ENCODE measurements around the gene MED8.
"Not testable (repeated sequence)": the region's sequence is repeated elsewhere in the genome, so short reads cannot be mapped to it uniquely, and the experiment has no call there.

MED8 gene

GRCh38 chr1:43427941-43428340 is 38.3 kb upstream of the MED8 start:
- ATAC-seq (no peak), DNase-seq (no peak)
- Mint-ChIP-seq H3K27ac (no peak overlapping the region), H3K27me3 (no peaks in the 10 kb centered on the region), H3K9me3 (no peaks in the 10 kb centered on the region), H3K36me3 (ENCODE audit: low read depth) (peaks cover 30% of the 10 kb centered on the region), H3K4me1 (no peaks in the 10 kb centered on the region), H3K4me3 (no peak overlapping the region)

GRCh38 chr1:43427524-43427923 is 37.9 kb upstream of the MED8 start:
- no peaks in the 10 kb centered on the region for H3K9me3 Mint-ChIP-seq
- H3K4me1 Mint-ChIP-seq: no peaks in the 10 kb centered on the region
- H3K36me3 Mint-ChIP-seq (ENCODE audit: low read depth): peaks cover 30% of the 10 kb centered on the region
- H3K4me3 Mint-ChIP-seq: no peak overlapping the region
- ATAC-seq (no peak), DNase-seq (no peak)
- H3K27me3 Mint-ChIP-seq: no peaks in the 10 kb centered on the region
- H3K27ac Mint-ChIP-seq: no peak overlapping the region

GRCh38 chr1:43426221-43426620 is 36.6 kb upstream of the MED8 start:
- H3K36me3 Mint-ChIP-seq (ENCODE audit: low read depth): peaks cover 31% of the 10 kb centered on the region
- H3K27ac Mint-ChIP-seq: no peak overlapping the region
- no peaks in the 10 kb centered on the region for H3K4me1 Mint-ChIP-seq
- no peaks in the 10 kb centered on the region for H3K27me3 Mint-ChIP-seq
- DNase-seq (no peak), ATAC-seq (no peak)
- H3K9me3 Mint-ChIP-seq: no peaks in the 10 kb centered on the region
- H3K4me3 Mint-ChIP-seq: no peak overlapping the region

- ATAC-seq (no peak), DNase-seq (no peak)
- H3K9me3 Mint-ChIP-seq: no peaks in the 10 kb centered on the region
- peaks cover 29% of the 10 kb centered on the region for H3K36me3 Mint-ChIP-seq (ENCODE audit: low read depth)
- no peaks in the 10 kb centered on the region for H3K4me1 Mint-ChIP-seq
- no peak overlapping the region for H3K27ac Mint-ChIP-seq
- no peak overlapping the region for H3K4me3 Mint-ChIP-seq
- no peaks in the 10 kb centered on the region for H3K27me3 Mint-ChIP-seq
These were observed 35.4 kb upstream of the MED8 start for GRCh38 chr1:43425045-43425444.

GRCh38 chr1:43423672-43424550 is 34.3 kb upstream of the MED8 start:
- Mint-ChIP-seq H3K27ac (no peak overlapping the region), H3K36me3 (ENCODE audit: low read depth) (peaks cover 29% of the 10 kb centered on the region), H3K9me3 (no peaks in the 10 kb centered on the region), H3K4me3 (no peak overlapping the region), H3K4me1 (no peaks in the 10 kb centered on the region), H3K27me3 (no peaks in the 10 kb centered on the region)
- DNase-seq (no peak), ATAC-seq (no peak)

- no peak overlapping the region for H3K27ac Mint-ChIP-seq
- H3K27me3 Mint-ChIP-seq: no peaks in the 10 kb centered on the region
- H3K4me3 Mint-ChIP-seq: no peak overlapping the region
- ATAC-seq (no peak), DNase-seq (no peak)
- H3K4me1 Mint-ChIP-seq: no peaks in the 10 kb centered on the region
- peaks cover 29% of the 10 kb centered on the region for H3K36me3 Mint-ChIP-seq (ENCODE audit: low read depth)
- H3K9me3 Mint-ChIP-seq: no peaks in the 10 kb centered on the region
These were observed 33.5 kb upstream of the MED8 start for GRCh38 chr1:43422995-43423671.

GRCh38 chr1:43421976-43422750 is 32.6 kb upstream of the MED8 start:
- no peaks in the 10 kb centered on the region for H3K4me1 Mint-ChIP-seq
- H3K36me3 Mint-ChIP-seq (ENCODE audit: low read depth): peaks cover 21% of the 10 kb centered on the region
- H3K27ac Mint-ChIP-seq: no peak overlapping the region

GRCh38 chr1:43421396-43421795 is 31.8 kb upstream of the MED8 start:
- ATAC-seq: no peak
- Mint-ChIP-seq H3K9me3 (no peaks in the 10 kb centered on the region), H3K4me1 (no peaks in the 10 kb centered on the region), H3K36me3 (ENCODE audit: low read depth) (peaks cover 14% of the 10 kb centered on the region), H3K4me3 (no peak overlapping the region), H3K27me3 (no peaks in the 10 kb centered on the region), H3K27ac (no peak overlapping the region)
- DNase-seq: no peak

More at GRCh38 chr1:43421976-43422750, 32.6 kb upstream of the MED8 start:
- Mint-ChIP-seq H3K9me3 (no peaks in the 10 kb centered on the region), H3K4me3 (no peak overlapping the region), H3K27me3 (no peaks in the 10 kb centered on the region)
- ATAC-seq: no peak
- DNase-seq: no peak

GRCh38 chr1:43420874-43421273 is 31.3 kb upstream of the MED8 start:
- Mint-ChIP-seq H3K27me3 (no peaks in the 10 kb centered on the region), H3K36me3 (ENCODE audit: low read depth) (peaks cover 12% of the 10 kb centered on the region), H3K27ac (no peak overlapping the region), H3K9me3 (no peaks in the 10 kb centered on the region), H3K4me3 (no peak overlapping the region), H3K4me1 (no peaks in the 10 kb centered on the region)
- ATAC-seq: no peak
- no peak for DNase-seq

GRCh38 chr1:43419627-43420425 is 30.2 kb upstream of the MED8 start:
- Mint-ChIP-seq H3K9me3 (no peaks in the 10 kb centered on the region), H3K4me3 (no peak overlapping the region), H3K36me3 (ENCODE audit: low read depth) (peaks cover 15% of the 10 kb centered on the region), H3K4me1 (no peaks in the 10 kb centered on the region), H3K27me3 (no peaks in the 10 kb centered on the region), H3K27ac (peak overlapping the region; percentile 54)
- ATAC-seq: no peak
- no peak for DNase-seq

GRCh38 chr1:43418858-43419257 is 29.3 kb upstream of the MED8 start:
- DNase-seq (no peak), ATAC-seq (no peak)
- H3K9me3 Mint-ChIP-seq: no peaks in the 10 kb centered on the region
- H3K36me3 Mint-ChIP-seq (ENCODE audit: low read depth): peaks cover 17% of the 10 kb centered on the region
- no peaks in the 10 kb centered on the region for H3K27me3 Mint-ChIP-seq
- H3K27ac Mint-ChIP-seq: no peak overlapping the region
- H3K4me3 Mint-ChIP-seq: no peak overlapping the region
- H3K4me1 Mint-ChIP-seq: no peaks in the 10 kb centered on the region

GRCh38 chr1:43415901-43416300 is 26.3 kb upstream of the MED8 start:
- no peak for DNase-seq
- Mint-ChIP-seq H3K27me3 (no peaks in the 10 kb centered on the region), H3K27ac (no peak overlapping the region), H3K36me3 (ENCODE audit: low read depth) (peaks cover 15% of the 10 kb centered on the region), H3K4me3 (no peak overlapping the region), H3K9me3 (no peaks in the 10 kb centered on the region), H3K4me1 (no peaks in the 10 kb centered on the region)
- ATAC-seq: no peak

- peak overlapping the region; percentile 4 for H3K27ac Mint-ChIP-seq
- H3K9me3 Mint-ChIP-seq: no peaks in the 10 kb centered on the region
- no peaks in the 10 kb centered on the region for H3K4me1 Mint-ChIP-seq
- DNase-seq (peak; percentile 60), ATAC-seq (peak; percentile 94)
- H3K27me3 Mint-ChIP-seq: no peaks in the 10 kb centered on the region
- peaks cover 19% of the 10 kb centered on the region for H3K36me3 Mint-ChIP-seq (ENCODE audit: low read depth)
- no peak overlapping the region for H3K4me3 Mint-ChIP-seq
These were observed 25.1 kb upstream of the MED8 start for GRCh38 chr1:43414634-43415223.

- not testable (repeated sequence) for H3K27ac Mint-ChIP-seq, DNase-seq, H3K27me3 Mint-ChIP-seq, ATAC-seq, H3K4me1 Mint-ChIP-seq, H3K4me3 Mint-ChIP-seq, H3K9me3 Mint-ChIP-seq
- peaks cover 29% of the 10 kb centered on the region for H3K36me3 Mint-ChIP-seq (ENCODE audit: low read depth)
These were observed 23.8 kb upstream of the MED8 start for GRCh38 chr1:43413426-43413825.

Measured in activated naive CD8-positive, alpha-beta T cell treated with anti-CD3 and anti-CD28 coated beads, Interleukin-2, amount 50 U/mL, for 24 hours (primary cell).